GM19099 (cell line): Measurements from ENCODE around the gene APCDD1.

Experiments used
- POLR2A ChIP-seq: IDR thresholded peaks from 3 replicates; pipeline ENCODE4 v1.6.1; 2011; ENCODE audit warnings: low read depth; ENCODE audit not compliant: insufficient read length; ENCODE audit errors: extremely low read depth

The APCDD1 gene

DNA sequence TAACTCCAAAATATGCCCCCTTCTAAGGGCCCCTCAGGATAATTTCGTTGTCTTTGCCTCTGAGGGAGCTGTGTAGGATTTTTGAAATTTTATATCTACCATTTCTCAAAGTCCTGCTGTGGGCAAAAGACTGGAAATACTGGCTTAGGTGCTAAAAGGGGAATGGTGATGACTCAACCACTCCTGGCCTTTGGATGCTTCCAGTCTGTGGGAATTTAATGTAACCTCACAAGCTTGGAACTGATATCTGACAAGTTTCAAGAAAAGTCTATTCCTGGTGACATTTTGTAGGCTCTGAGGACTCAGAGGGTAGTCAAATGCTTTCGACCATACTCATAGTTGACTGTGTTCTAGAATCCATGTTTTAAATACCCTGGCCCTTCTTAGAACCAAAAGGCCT is 3.4 kb upstream of the APCDD1 start:
- TF ChIP-seq POLR2A: no peak

DNA sequence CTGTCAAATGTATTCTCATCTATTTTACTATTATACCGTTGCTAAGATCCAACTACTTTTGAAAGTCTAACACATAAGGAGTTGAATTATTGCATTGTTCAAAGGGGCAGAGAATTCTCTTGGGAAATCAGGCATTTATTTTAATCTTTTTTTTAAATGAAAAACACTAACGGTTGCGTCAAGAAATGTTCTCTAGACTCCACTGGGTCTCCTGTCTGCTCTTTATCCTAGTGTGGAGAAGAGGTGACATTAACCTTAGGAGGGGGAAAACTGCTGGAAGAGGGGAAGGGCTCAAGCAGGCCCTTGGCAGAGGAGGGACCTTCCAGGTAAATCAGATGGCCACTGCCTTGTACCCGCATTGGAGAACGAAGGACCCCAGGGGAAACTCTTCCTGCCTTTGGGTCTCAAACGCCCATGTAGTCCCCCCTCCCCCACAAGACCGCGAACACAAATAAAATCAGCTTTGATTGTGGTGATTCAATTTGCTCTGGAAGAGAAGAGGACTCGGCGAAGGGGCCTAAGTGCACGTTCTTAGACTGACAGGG is 1.1 kb upstream of the APCDD1 start:
- TF ChIP-seq POLR2A: no peak

DNA sequence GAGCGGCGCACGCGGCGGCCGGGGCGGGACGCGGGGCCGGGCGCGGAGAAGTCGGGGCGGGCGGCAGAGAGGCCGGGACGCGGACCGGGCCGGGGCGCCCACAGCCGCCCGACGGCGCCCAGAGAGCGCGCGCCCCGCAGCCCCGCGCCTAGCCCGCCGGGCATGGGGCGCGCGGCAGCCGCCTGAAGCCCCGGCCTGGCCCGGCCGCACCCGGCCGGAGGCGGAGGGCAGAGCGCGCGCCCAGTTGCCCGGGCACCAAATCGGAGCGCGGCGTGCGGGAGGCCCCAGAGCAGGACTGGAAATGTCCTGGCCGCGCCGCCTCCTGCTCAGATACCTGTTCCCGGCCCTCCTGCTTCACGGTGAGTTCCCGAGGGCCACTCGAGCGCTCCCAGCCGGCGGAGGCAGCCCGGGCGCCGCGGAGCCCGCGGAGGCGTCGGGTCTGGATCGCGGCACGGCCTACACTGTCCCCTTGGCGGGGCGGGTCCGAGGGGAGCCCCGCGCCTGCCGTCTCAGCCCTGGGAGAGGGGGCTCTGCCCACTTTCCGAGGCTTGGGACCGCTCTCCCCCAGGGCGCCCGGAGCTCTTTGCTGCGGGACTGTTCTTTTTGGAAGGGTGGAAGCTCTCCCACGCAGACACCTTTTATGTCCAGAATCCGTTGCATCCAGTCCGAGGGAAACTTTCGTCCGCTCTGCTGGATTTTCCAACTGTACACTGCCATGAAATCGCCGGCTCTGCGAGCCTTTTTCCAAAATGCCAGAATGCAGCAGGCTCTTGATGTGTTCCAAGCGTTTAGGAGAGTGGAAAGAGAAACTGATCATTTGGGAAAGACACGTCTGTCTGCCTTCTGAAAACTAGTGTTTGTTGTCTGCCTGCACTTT is 484 bp downstream of the APCDD1 start:
- TF ChIP-seq POLR2A: no peak

DNA sequence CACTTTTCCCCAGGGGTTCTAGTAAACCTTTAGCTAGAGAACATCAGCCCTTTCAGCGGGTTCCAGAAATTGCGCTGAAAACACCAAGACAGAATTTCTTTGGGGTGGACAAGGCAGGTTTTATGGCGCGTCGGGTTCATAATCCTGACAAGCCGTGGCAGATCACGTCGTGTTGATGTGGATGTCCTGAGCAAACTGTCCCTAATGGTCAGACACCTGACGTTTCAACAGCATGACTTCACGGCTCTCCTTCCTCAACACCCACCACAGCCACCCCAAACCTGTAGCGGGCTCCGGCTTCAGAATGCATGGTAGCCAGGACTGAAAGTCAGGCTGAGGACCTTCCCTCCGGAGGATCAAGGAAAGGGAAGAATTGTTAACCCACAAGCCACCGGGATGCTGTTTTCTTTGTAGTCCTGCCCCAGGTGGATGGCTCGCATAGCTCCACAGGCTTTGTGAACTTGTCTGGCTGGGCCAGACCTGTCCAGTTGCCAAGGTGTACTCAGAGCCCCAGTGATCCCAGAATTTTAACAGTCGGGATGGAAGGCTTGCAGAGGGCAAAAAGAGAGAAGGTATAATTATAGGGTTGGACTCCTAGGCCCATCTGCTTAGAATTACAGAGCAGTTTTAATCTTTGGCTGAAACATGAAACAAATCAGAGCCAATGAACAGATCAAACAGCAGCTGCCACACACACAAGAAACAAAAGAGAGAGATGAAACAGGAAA is 1.5 kb downstream of the APCDD1 start:
- no peak for TF ChIP-seq POLR2A

DNA sequence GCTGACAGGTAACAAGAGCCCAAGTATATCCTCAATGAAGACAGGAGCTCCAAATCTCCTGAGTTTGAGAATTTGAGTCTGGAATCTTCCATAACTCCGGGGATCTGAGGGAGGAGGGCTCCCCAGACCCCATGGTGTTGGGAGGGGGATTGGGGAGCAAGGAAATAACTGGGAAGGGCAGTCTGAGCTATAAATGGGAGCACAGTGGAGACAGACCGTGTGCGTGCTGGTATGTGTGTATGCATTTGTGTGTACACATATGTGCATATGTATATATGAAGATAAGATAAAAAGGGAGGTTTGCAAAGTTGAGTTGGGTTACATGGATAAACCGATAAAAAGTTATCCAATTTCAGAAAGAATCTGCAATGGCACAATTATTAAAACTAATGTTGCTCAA is 2.3 kb downstream of the APCDD1 start:
- no peak for TF ChIP-seq POLR2A

DNA sequence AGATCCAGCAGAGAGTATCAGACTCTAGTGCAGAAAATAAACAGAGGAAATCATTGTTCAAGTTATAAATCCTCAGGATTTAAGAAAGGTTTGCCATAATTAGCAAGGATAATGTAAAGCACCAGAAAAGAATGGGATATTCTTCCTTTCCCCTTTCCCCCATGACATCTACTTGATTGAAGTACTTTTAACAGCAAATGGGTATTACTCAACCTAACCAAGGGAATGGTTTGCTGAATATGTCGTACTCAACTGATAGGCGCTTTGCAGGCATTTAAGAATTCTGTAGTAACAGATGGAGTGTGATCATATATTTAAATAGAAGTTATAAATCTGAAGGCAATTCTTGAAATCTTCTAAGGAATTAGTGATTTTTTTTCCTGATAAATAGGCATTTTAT is 2.7 kb downstream of the APCDD1 start:
- TF ChIP-seq POLR2A: no peak

DNA sequence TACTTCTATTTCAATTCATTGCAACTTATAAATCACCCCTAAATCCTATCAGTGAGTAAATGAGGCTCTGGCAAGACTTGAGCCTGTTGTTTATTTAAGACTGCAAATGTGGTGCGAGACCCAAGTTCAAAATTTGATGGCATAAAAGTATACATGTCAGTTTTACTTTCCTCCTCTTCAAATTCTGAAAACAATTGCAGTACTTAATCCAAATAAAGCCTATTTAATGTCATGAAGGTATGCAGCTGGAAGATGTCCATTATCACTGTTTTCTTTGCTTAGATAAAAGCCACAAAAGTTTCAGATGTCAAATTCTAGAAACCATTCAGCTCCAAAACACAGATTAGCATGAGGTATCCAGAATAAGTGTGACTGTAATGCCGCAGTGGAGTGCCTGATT is 3.3 kb downstream of the APCDD1 start:
- no peak for TF ChIP-seq POLR2A

DNA sequence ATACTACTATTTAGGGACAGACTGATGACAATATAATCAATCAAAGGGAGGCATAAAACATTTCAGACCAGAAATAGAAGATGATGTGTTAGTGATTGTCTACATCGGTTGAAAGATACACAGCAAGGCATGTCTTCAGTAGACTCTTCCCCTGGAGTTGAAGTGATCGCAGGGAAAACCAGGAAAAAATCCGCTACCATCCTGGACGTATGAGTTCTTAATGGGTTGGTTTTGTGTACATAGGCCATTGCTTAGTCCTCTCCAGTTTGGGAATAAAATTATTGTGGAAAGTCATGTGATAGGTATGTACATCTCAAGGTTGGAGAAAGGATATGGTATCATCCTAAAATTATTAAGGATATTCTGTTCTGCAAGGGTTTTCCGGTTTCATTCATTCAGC is 4.3 kb downstream of the APCDD1 start:
- TF ChIP-seq POLR2A: no peak

DNA sequence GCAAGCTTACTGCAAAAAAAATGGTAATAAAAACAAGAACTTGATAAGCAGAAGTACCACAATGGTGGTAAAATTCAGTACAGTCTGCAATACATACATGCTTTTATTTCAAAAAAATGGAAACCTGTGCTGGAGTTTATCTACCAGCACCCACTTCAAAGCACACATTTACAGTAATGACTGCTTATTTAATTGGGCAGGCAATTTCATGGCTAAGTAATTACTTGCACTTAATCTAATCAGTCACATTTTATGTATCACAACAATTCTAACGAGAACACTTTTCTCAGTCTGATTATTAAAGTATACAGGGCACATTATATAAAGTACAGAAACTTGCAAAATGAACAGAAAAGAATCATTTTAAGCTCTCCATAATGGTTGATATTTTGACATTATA is 5.2 kb downstream of the APCDD1 start:
- TF ChIP-seq POLR2A: no peak

DNA sequence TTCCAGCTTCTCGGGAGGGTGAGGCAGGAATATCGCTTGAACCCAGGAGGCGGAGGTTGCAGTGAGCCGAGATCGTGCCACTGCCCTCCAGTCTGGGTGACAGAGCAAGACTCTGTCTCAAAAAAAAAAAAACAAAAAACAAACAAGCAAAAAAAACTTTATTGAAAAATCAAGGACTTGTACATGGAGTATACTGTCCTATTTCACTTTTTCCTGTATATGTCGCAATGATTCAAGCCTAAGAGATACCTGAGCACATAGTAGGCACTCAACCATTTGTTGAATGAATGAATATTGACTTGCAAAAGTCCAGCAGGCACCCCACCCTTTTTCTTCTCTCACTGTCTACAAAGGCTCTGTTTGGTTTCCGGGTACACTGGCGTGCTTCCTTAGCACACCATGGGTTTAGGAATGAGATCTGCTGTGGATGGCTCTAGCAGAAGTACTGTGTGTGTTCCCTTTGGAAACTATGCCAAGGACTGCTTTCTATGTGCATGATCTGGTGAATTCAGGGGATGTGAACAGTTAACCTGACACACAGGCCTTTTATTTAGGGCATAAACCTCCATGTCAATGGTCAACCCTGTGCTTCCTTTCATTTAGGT is 6.1 kb downstream of the APCDD1 start:
- no peak for TF ChIP-seq POLR2A

DNA sequence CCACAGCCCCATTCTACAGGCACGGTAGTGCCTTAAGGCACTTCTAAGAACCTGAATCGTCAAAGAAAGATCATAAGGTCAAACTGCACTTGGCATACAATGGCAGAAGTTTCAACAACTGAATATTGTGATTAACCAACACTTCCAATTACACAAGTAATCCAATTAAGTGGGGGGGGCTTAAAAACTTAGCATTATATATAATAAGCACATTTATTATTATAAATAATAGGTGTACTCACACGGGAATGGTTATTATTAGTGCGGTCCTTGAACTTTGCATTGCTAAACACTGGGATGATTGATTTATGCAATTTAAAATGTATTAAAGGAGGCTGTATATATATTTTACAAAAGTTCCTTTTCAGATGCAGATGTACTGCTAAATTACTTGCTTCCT is 7.6 kb downstream of the APCDD1 start:
- TF ChIP-seq POLR2A: no peak

DNA sequence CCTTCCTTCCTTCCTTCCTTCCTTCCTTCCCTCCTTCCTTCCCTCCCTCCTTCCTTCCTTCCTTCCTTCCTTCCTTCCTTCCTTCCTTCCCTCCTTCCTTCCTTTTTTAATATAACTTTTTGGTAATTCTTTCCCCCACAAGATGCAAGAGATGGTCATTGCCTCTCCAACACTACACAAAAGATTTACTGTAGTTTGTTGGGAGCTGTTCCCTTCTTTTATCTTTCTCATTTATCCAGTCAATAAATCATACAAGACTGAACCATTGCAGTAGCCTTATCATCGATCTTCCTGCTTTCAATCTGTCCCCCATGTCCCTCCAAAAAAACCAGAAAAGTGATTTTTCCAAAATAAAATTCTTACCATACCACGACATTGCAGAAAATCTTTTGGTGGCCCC is 8.2 kb downstream of the APCDD1 start:
- TF ChIP-seq POLR2A: no peak

DNA sequence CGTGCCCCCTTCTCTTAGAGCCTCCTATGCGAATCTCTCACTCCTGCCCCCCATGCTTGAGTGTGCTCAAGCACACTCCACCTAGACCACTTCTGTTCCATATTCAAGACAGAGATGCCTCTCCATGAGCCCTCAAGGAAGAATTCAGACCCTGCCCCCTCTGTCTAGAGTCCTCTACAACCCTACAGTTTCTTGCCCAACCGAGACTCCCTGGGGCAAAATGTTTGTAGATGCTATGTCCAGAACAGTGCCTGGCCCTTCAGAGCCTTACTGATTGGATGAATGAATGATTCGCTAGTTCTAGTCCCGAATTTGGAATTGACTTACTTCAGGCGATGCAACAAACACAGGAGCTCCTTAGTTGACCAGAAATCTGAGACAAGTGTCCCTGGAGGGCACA is 8.7 kb downstream of the APCDD1 start:
- no peak for TF ChIP-seq POLR2A

DNA sequence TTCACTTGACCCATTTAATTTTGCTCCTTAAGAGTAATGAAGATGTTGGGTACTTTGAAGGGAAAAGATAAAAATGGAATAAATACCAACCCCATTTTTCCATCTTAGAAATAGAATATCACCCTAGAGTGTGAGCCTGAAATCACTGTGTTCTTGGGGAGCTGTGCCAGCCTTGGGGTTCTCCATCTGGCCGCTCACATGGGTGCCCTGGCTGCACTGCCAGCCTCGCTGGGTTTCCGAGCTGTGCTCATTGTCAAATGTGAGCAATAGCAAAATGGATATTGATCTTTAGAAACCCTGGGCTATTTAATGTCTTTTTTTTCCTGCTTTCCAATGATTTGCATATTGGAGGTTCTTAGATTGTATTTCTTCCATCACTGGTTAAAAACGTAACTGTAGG is 9.3 kb downstream of the APCDD1 start:
- TF ChIP-seq POLR2A: no peak

DNA sequence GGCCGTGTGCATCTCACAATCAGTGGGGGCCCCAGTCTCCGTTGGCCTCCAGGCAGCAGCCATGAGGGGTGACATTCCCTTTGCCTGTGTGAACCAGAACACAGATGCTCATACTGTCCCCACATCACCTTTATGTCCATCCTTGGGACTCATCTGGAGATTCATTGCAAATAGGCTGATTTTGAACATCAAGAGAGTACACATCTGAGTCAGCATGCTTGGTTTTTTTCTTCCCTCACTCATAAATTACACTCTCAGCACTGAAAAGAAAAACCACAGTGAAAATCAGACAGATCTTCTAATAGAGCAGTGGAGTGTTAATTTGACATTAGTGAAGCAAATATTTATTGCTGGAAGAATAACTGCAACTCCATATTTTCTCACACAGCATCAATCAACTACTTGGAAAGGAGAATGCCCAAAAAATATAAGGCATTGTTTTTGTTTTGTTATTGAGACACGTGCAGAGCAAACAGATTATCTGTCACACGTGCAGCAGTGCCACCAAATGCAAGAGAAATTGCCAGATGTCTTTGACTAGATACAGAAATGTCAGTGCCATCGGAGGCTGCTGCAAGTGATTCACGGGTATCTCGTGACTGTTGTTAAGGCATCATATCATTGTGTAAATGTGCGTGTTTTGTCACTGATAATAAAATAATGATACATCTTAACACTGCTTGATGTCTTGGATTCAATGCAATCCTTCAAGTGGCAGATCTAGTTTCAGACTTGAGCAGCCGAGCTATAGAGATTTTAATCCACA is 10.9 kb downstream of the APCDD1 start:
- TF ChIP-seq POLR2A: no peak
